ENCODE results near the gene METTL2B.
"Not testable (repeated sequence)": the region's sequence is repeated elsewhere in the genome, so short reads cannot be mapped to it uniquely, and the experiment has no call there.

Gene METTL2B

GRCh38 chr7:128507321-128507993, 30.9 kb downstream of the METTL2B start:
- H3K9ac ChIP-seq (ENCODE audit: low read depth, low read length); H3K27me3 ChIP-seq (ENCODE audit: control insufficient read depth, insufficient read depth, low read length); H3K4me1 ChIP-seq (ENCODE audit: control insufficient read depth, insufficient read depth, low read length); H3K4me3 ChIP-seq (ENCODE audit: low read depth, low read length); H3K36me3 ChIP-seq (ENCODE audit: control insufficient read depth, insufficient read depth, low read length); H3K9me3 ChIP-seq (ENCODE audit: control insufficient read depth, insufficient read depth, low read length): not testable (repeated sequence)

- not testable (repeated sequence) for H3K9ac ChIP-seq (ENCODE audit: low read depth, low read length); H3K4me3 ChIP-seq (ENCODE audit: low read depth, low read length); H3K9me3 ChIP-seq (ENCODE audit: control insufficient read depth, insufficient read depth, low read length); H3K27me3 ChIP-seq (ENCODE audit: control insufficient read depth, insufficient read depth, low read length); H3K36me3 ChIP-seq (ENCODE audit: control insufficient read depth, insufficient read depth, low read length); H3K4me1 ChIP-seq (ENCODE audit: control insufficient read depth, insufficient read depth, low read length)
These were observed 35.1 kb downstream of the METTL2B start for GRCh38 chr7:128511692-128512091.

- not testable (repeated sequence) for H3K27me3 ChIP-seq (ENCODE audit: control insufficient read depth, insufficient read depth, low read length); H3K9ac ChIP-seq (ENCODE audit: low read depth, low read length); H3K9me3 ChIP-seq (ENCODE audit: control insufficient read depth, insufficient read depth, low read length); H3K4me1 ChIP-seq (ENCODE audit: control insufficient read depth, insufficient read depth, low read length); H3K36me3 ChIP-seq (ENCODE audit: control insufficient read depth, insufficient read depth, low read length); H3K4me3 ChIP-seq (ENCODE audit: low read depth, low read length)
These were observed 38.7 kb downstream of the METTL2B start for GRCh38 chr7:128515232-128515631.

GRCh38 chr7:128517023-128517422, 40.5 kb downstream of the METTL2B start:
- H3K9me3 ChIP-seq (ENCODE audit: control insufficient read depth, insufficient read depth, low read length); H3K4me1 ChIP-seq (ENCODE audit: control insufficient read depth, insufficient read depth, low read length); H3K9ac ChIP-seq (ENCODE audit: low read depth, low read length); H3K27me3 ChIP-seq (ENCODE audit: control insufficient read depth, insufficient read depth, low read length); H3K4me3 ChIP-seq (ENCODE audit: low read depth, low read length); H3K36me3 ChIP-seq (ENCODE audit: control insufficient read depth, insufficient read depth, low read length): not testable (repeated sequence)

GRCh38 chr7:128523226-128523931, 46.8 kb downstream of the METTL2B start:
- H3K9me3 ChIP-seq (ENCODE audit: control insufficient read depth, insufficient read depth, low read length); H3K36me3 ChIP-seq (ENCODE audit: control insufficient read depth, insufficient read depth, low read length); H3K9ac ChIP-seq (ENCODE audit: low read depth, low read length); H3K4me3 ChIP-seq (ENCODE audit: low read depth, low read length); H3K4me1 ChIP-seq (ENCODE audit: control insufficient read depth, insufficient read depth, low read length); H3K27me3 ChIP-seq (ENCODE audit: control insufficient read depth, insufficient read depth, low read length): not testable (repeated sequence)

GRCh38 chr7:128523932-128524524, 47.5 kb downstream of the METTL2B start:
- H3K27me3 ChIP-seq (ENCODE audit: control insufficient read depth, insufficient read depth, low read length); H3K9ac ChIP-seq (ENCODE audit: low read depth, low read length); H3K9me3 ChIP-seq (ENCODE audit: control insufficient read depth, insufficient read depth, low read length); H3K36me3 ChIP-seq (ENCODE audit: control insufficient read depth, insufficient read depth, low read length); H3K4me1 ChIP-seq (ENCODE audit: control insufficient read depth, insufficient read depth, low read length); H3K4me3 ChIP-seq (ENCODE audit: low read depth, low read length): not testable (repeated sequence)

- not testable (repeated sequence) for H3K4me1 ChIP-seq (ENCODE audit: control insufficient read depth, insufficient read depth, low read length); H3K36me3 ChIP-seq (ENCODE audit: control insufficient read depth, insufficient read depth, low read length); H3K27me3 ChIP-seq (ENCODE audit: control insufficient read depth, insufficient read depth, low read length); H3K9ac ChIP-seq (ENCODE audit: low read depth, low read length); H3K9me3 ChIP-seq (ENCODE audit: control insufficient read depth, insufficient read depth, low read length); H3K4me3 ChIP-seq (ENCODE audit: low read depth, low read length)
These were observed 49.0 kb downstream of the METTL2B start for GRCh38 chr7:128525584-128525983.

GRCh38 chr7:128526062-128526466, 49.5 kb downstream of the METTL2B start:
- H3K36me3 ChIP-seq (ENCODE audit: control insufficient read depth, insufficient read depth, low read length); H3K4me3 ChIP-seq (ENCODE audit: low read depth, low read length); H3K4me1 ChIP-seq (ENCODE audit: control insufficient read depth, insufficient read depth, low read length); H3K9ac ChIP-seq (ENCODE audit: low read depth, low read length); H3K9me3 ChIP-seq (ENCODE audit: control insufficient read depth, insufficient read depth, low read length); H3K27me3 ChIP-seq (ENCODE audit: control insufficient read depth, insufficient read depth, low read length): not testable (repeated sequence)

- not testable (repeated sequence) for H3K27me3 ChIP-seq (ENCODE audit: control insufficient read depth, insufficient read depth, low read length); H3K36me3 ChIP-seq (ENCODE audit: control insufficient read depth, insufficient read depth, low read length); H3K9me3 ChIP-seq (ENCODE audit: control insufficient read depth, insufficient read depth, low read length); H3K9ac ChIP-seq (ENCODE audit: low read depth, low read length); H3K4me1 ChIP-seq (ENCODE audit: control insufficient read depth, insufficient read depth, low read length); H3K4me3 ChIP-seq (ENCODE audit: low read depth, low read length)
These were observed 52.6 kb downstream of the METTL2B start for GRCh38 chr7:128529191-128529590.

GRCh38 chr7:128530121-128530854, 53.7 kb downstream of the METTL2B start:
- H3K4me1 ChIP-seq (ENCODE audit: control insufficient read depth, insufficient read depth, low read length); H3K27me3 ChIP-seq (ENCODE audit: control insufficient read depth, insufficient read depth, low read length); H3K9me3 ChIP-seq (ENCODE audit: control insufficient read depth, insufficient read depth, low read length); H3K36me3 ChIP-seq (ENCODE audit: control insufficient read depth, insufficient read depth, low read length): not testable (repeated sequence)
- Histone ChIP-seq H3K9ac (ENCODE audit: low read depth, low read length) (peak overlapping the region; percentile 24), H3K4me3 (ENCODE audit: low read depth, low read length) (peak overlapping the region; percentile 39)

GRCh38 chr7:128530855-128531104, 54.2 kb downstream of the METTL2B start:
- H3K4me1 ChIP-seq (ENCODE audit: control insufficient read depth, insufficient read depth, low read length), result no peaks in the 10 kb centered on the region
- no peaks in the 10 kb centered on the region for H3K36me3 ChIP-seq (ENCODE audit: control insufficient read depth, insufficient read depth, low read length)
- no peak overlapping the region for H3K9ac ChIP-seq (ENCODE audit: low read depth, low read length)
- no peaks in the 10 kb centered on the region for H3K9me3 ChIP-seq (ENCODE audit: control insufficient read depth, insufficient read depth, low read length)
- H3K4me3 ChIP-seq (ENCODE audit: low read depth, low read length), result peak overlapping the region; percentile 39
- H3K27me3 ChIP-seq (ENCODE audit: control insufficient read depth, insufficient read depth, low read length), result no peaks in the 10 kb centered on the region

Data from iPS-15b (cell line).